ENCODE results near the gene LITAF. TPM values are rescaled to one million over a fixed set of nuclear protein-coding genes. Genes with fewer than 3 reads are reported as not detected.

LITAF gene
- total and polyA plus RNA-seq, 2 experiments from 2014 or later: 83.2 to 150 TPM

DNA sequence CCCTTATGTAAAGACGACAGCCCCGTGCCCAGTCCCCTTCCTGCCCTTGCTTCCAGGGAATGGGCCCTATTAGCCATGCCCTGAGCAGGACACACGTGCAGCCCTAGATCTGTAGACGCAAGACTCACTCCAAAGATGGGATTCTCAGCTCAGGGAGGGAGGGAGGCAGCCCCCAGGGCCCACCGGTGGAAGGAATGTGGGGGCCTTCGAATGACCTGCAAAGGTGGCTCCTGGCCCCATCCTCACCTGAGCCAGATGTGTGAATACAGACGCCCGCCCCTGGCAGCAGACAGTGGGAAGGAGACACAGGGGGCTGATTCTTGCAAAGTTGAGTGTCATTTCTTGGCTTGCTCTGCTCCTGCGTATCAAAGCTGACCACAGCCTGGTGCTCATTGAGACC lies 47.8 kb downstream of the LITAF start:
- no peak for TF ChIP-seq EZH2phosphoT487 (IDR thresholded peaks at IDR 0.05; ENCODE audit: insufficient read depth, low read depth)
- TF ChIP-seq EZH2 (IDR thresholded peaks at IDR 0.05; ENCODE audit: insufficient read depth, poor library complexity, severe bottlenecking): no peak
- Histone ChIP-seq H3K79me2 (ENCODE audit: insufficient read depth) (no peaks in the 10 kb centered on the region), H4K20me1 (ENCODE audit: insufficient read depth) (no peaks in the 10 kb centered on the region), H3K9ac (no peak overlapping the region), H3K9me2 (ENCODE audit: insufficient read depth) (no peaks in the 10 kb centered on the region), H3K4me2 (ENCODE audit: unreplicated experiment) (no peak overlapping the region), H3K27me3 (replicated peaks; ENCODE audit: insufficient read depth) (no peaks in the 10 kb centered on the region), H3K27ac (no peak overlapping the region), H2AFZ (no peak overlapping the region), H3K4me3 (no peak overlapping the region), H3K4me1 (ENCODE audit: insufficient read depth) (no peaks in the 10 kb centered on the region), H3K36me3 (ENCODE audit: low read depth) (no peaks in the 10 kb centered on the region), H3K9me3 (ENCODE audit: low read depth) (no peaks in the 10 kb centered on the region), H3F3A (ENCODE audit: insufficient read depth) (no peaks in the 10 kb centered on the region)
- 77 to 80% methylated on average over 8 to 9 of the region's 9 CpGs for WGBS, 2 experiments (ENCODE audit: low coverage in 1 of 2, low lambda C conversion rate in 2 of 2, missing lambda C conversion rate in 2 of 2)
- DNase-seq: no peak
- in situ Hi-C loops (cut with MboI): no loop called here

DNA sequence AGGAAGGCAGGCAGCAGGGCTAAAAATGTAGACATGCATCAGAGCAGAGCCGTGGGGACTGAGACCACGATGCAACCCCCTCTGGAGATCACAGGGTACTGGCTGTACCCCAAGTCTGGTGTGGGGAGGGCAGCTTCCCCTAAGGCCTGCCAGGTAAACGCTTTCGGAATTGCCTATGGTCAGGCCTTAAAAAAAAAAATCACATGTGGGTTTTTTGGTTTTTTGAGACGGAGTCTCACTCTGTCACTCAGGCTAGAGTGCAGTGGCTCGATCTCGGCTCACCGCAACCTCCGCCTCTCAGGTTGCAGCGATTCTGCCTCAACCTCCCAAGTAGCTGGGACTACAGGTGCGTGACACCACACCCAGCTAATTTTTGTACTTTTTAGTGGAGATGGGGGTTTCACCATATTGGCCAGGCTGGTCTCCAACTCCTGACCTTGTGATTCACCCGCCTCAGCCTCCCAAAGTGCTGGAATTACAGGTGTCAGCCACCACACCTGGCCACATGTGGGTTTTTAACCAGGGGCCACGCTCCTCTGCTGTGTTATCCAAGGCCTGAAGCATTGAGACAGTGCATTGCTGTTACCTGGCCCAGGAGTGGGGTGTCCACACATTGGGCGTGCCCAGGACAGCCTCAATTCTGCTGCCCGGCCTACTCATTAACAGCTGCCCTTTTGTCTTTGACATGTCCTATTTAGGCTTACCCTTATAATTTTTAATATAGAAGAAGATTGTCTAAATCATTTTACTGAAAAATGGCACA lies 50.4 kb downstream of the LITAF start:
- Histone ChIP-seq H3F3A (ENCODE audit: insufficient read depth) (no peaks in the 10 kb centered on the region), H3K4me1 (ENCODE audit: insufficient read depth) (no peaks in the 10 kb centered on the region), H2AFZ (no peak overlapping the region), H3K36me3 (ENCODE audit: low read depth) (no peaks in the 10 kb centered on the region), H3K9me2 (ENCODE audit: insufficient read depth) (no peaks in the 10 kb centered on the region), H3K4me3 (no peak overlapping the region), H3K9ac (no peak overlapping the region), H3K79me2 (ENCODE audit: insufficient read depth) (no peaks in the 10 kb centered on the region), H3K9me3 (ENCODE audit: low read depth) (no peaks in the 10 kb centered on the region), H3K4me2 (ENCODE audit: unreplicated experiment) (no peak overlapping the region), H3K27ac (no peak overlapping the region), H3K27me3 (replicated peaks; ENCODE audit: insufficient read depth) (no peaks in the 10 kb centered on the region), H4K20me1 (ENCODE audit: insufficient read depth) (no peaks in the 10 kb centered on the region)
- 81 to 87% methylated on average over 14 to 15 of the region's 15 CpGs for WGBS, 2 experiments (ENCODE audit: low coverage in 1 of 2, low lambda C conversion rate in 2 of 2, missing lambda C conversion rate in 2 of 2)
- in situ Hi-C loops (cut with MboI): no loop called here
- no peak for DNase-seq
- no peak for TF ChIP-seq EZH2phosphoT487 (IDR thresholded peaks at IDR 0.05; ENCODE audit: insufficient read depth, low read depth)
- TF ChIP-seq EZH2 (IDR thresholded peaks at IDR 0.05; ENCODE audit: insufficient read depth, poor library complexity, severe bottlenecking): no peak

DNA sequence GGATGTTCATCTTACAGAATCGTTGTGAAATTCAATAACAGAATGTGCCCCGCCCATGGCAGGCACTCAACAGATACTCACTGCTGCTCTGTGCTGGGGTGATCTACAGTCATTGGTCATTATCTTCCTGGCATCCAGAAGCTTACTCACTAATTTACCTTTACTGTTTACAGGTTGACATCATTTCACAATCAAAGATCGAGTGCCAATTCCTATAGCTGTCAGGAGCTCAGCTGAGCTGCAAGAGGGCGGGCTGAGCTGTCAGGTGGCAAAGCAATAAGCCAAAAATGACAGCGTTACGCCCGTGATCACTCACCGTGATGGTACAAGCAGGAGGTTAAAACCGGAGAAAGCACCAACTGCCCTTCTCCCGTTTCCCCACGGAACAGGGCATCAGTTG lies 51.2 kb downstream of the LITAF start:
- Histone ChIP-seq H3K9me3 (ENCODE audit: low read depth) (no peaks in the 10 kb centered on the region), H3K9ac (no peak overlapping the region), H4K20me1 (ENCODE audit: insufficient read depth) (no peaks in the 10 kb centered on the region)

DNA sequence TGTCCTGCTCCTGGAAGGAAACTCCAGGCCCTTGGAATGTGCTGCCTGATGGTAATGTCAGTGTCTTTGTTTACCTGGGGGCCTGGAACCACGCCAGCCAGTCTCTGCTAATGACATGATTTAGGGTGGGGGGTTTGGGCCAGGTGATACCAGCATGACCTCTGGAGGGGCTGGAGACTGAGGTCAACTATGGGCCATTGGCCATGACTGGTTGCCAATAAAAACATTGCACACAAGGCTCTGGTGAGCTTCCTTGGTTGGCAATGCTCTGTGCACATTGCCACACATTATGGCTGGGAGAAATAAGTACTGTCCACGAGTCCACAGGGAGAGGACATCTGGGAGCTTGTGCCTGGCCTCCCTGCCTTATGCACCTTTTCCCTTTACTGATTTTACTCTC lies 52.5 kb downstream of the LITAF start:
- no peak overlapping the region for H3K4me2 ChIP-seq (ENCODE audit: unreplicated experiment)
- H3F3A ChIP-seq (ENCODE audit: insufficient read depth): no peaks in the 10 kb centered on the region
- TF ChIP-seq EZH2 (IDR thresholded peaks at IDR 0.05; ENCODE audit: insufficient read depth, poor library complexity, severe bottlenecking) (no peak), EZH2phosphoT487 (IDR thresholded peaks at IDR 0.05; ENCODE audit: insufficient read depth, low read depth) (no peak)
- in situ Hi-C loops (cut with MboI): no loop called here
- H3K4me1 ChIP-seq (ENCODE audit: insufficient read depth): no peaks in the 10 kb centered on the region
- no peaks in the 10 kb centered on the region for H4K20me1 ChIP-seq (ENCODE audit: insufficient read depth)
- no peak overlapping the region for H3K9ac ChIP-seq
- H3K9me2 ChIP-seq (ENCODE audit: insufficient read depth): no peaks in the 10 kb centered on the region
- no peak overlapping the region for H2AFZ ChIP-seq
- peak; percentile 20 for DNase-seq
- H3K9me3 ChIP-seq (ENCODE audit: low read depth): no peaks in the 10 kb centered on the region
- H3K36me3 ChIP-seq (ENCODE audit: low read depth): no peaks in the 10 kb centered on the region
- WGBS, 2 experiments (ENCODE audit: low coverage in 1 of 2, low lambda C conversion rate in 2 of 2, missing lambda C conversion rate in 2 of 2): 22 to 34% methylated on average over 2 of the region's 2 CpGs
- no peak overlapping the region for H3K4me3 ChIP-seq
- H3K79me2 ChIP-seq (ENCODE audit: insufficient read depth): no peaks in the 10 kb centered on the region
- no peaks in the 10 kb centered on the region for H3K27me3 ChIP-seq (replicated peaks; ENCODE audit: insufficient read depth)
- H3K27ac ChIP-seq: no peak overlapping the region

More for the DNA sequence above, 51.2 kb downstream of the LITAF start:
- no peak overlapping the region for H2AFZ ChIP-seq
- 84% methylated on average over 11 of the region's 11 CpGs for WGBS, 2 experiments (ENCODE audit: low coverage in 1 of 2, low lambda C conversion rate in 2 of 2, missing lambda C conversion rate in 2 of 2)
- no peak for TF ChIP-seq EZH2 (IDR thresholded peaks at IDR 0.05; ENCODE audit: insufficient read depth, poor library complexity, severe bottlenecking)
- no peak for TF ChIP-seq EZH2phosphoT487 (IDR thresholded peaks at IDR 0.05; ENCODE audit: insufficient read depth, low read depth)
- H3K9me2 ChIP-seq (ENCODE audit: insufficient read depth): no peaks in the 10 kb centered on the region
- no peaks in the 10 kb centered on the region for H3F3A ChIP-seq (ENCODE audit: insufficient read depth)
- H3K27ac ChIP-seq: no peak overlapping the region
- H3K4me2 ChIP-seq (ENCODE audit: unreplicated experiment): no peak overlapping the region
- H3K79me2 ChIP-seq (ENCODE audit: insufficient read depth): no peaks in the 10 kb centered on the region
- in situ Hi-C loops (cut with MboI): no loop called here
- H3K27me3 ChIP-seq (replicated peaks; ENCODE audit: insufficient read depth): no peaks in the 10 kb centered on the region
- H3K36me3 ChIP-seq (ENCODE audit: low read depth): no peaks in the 10 kb centered on the region
- no peaks in the 10 kb centered on the region for H3K4me1 ChIP-seq (ENCODE audit: insufficient read depth)
- H3K4me3 ChIP-seq: no peak overlapping the region
- DNase-seq: no peak
